Caco-2 (cell line): Measurements from ENCODE around the gene GJA9. TPM values are rescaled to one million over a fixed set of nuclear protein-coding genes. Genes with fewer than 3 reads are reported as not detected.

Experiments used
- BruUV-seq: library from RNA; stranded (reverse); fragments of 400-500 nt; replicated peaks from 2 replicates; lab custom pipeline; 2021; lab: Mats Ljungman, UMichigan
- CTCF ChIA-PET: fragments of 300-600 bp; sonication (Branson Sonifier 250); formaldehyde crosslinking; loops from one replicate; lab custom pipeline; 2022; ENCODE audit warnings: antibody characterized with exemption; lab: Charles Lee
- POLR2A ChIA-PET: fragments of 300-600 bp; sonication (Branson Sonifier 250); formaldehyde crosslinking; loops from one replicate; lab custom pipeline; 2022; ENCODE audit warnings: antibody characterized with exemption; lab: Charles Lee
- DNase-seq, 2 experiments: peaks; one replicate each; pipeline versions ENCODE4 v3.0.0 to v3.0.0-alpha.2; 2020 to 2022
- H3K27me3 ChIP-seq: replicated peaks from 2 replicates; pipeline ENCODE4 v1.6.0; 2011; ENCODE audit warnings: low read length; ENCODE audit not compliant: control insufficient read depth, insufficient read depth
- H3K36me3 ChIP-seq: 2 replicates; pipeline ENCODE4 v1.5.1; 2011; ENCODE audit warnings: low read length; ENCODE audit not compliant: control insufficient read depth, insufficient read depth
- H3K4me1 ChIP-seq: fragments of 250-450 bp; sonication (Bioruptor Pico); 2 replicates; pipeline ENCODE4 v1.5.1; 2020; ENCODE audit warnings: mild to moderate bottlenecking
- H3K4me3 ChIP-seq: 2 replicates; pipeline ENCODE4 v1.5.1; 2011; ENCODE audit warnings: low read depth, mild to moderate bottlenecking, control low read depth, low read length
- H3K9me3 ChIP-seq: fragments of 250-450 bp; sonication (Bioruptor Pico); 2 replicates; pipeline ENCODE4 v1.5.1; 2020; ENCODE audit warnings: mild to moderate bottlenecking, moderate library complexity
- H3K27ac Mint-ChIP-seq: one replicate; pipeline ENCODE4 v1.8.0; 2022; ENCODE audit warnings: mixed read lengths; ENCODE audit not compliant: unreplicated experiment
- H3K27me3 Mint-ChIP-seq: one replicate; pipeline ENCODE4 v1.8.0; 2022; ENCODE audit warnings: mixed read lengths; ENCODE audit not compliant: insufficient read depth, unreplicated experiment
- H3K36me3 Mint-ChIP-seq: one replicate; pipeline ENCODE4 v1.8.0; 2022; ENCODE audit warnings: mild to moderate bottlenecking, mixed read lengths; ENCODE audit not compliant: insufficient read depth, unreplicated experiment
- H3K4me1 Mint-ChIP-seq: one replicate; pipeline ENCODE4 v1.8.0; 2022; ENCODE audit warnings: low read depth, mixed read lengths; ENCODE audit not compliant: unreplicated experiment
- H3K4me3 Mint-ChIP-seq: one replicate; pipeline ENCODE4 v1.8.0; 2022; ENCODE audit warnings: mild to moderate bottlenecking, moderate library complexity, mixed read lengths; ENCODE audit not compliant: unreplicated experiment
- H3K9me3 Mint-ChIP-seq: one replicate; pipeline ENCODE4 v1.8.0; 2022; ENCODE audit warnings: mixed read lengths; ENCODE audit not compliant: unreplicated experiment
- CTCF ChIP-seq, 2 experiments: fragments of 200-600 bp in 1 of 2; IDR thresholded peaks; 1 replicate in 1 of 2; 2 replicates in 1 of 2; pipeline versions ENCODE4 v1.5.1 to v1.8.0; 2011 to 2022; ENCODE audit warnings: antibody characterized with exemption in 1 of 2, control low read depth in 1 of 2, inconsistent platforms in 1 of 2, low read depth in 1 of 2, low read length in 1 of 2, mild to moderate bottlenecking in 1 of 2, moderate library complexity in 1 of 2; ENCODE audit not compliant: insufficient read depth in 1 of 2, severe bottlenecking in 1 of 2, unreplicated experiment in 1 of 2
- intact Hi-C: fragments of 100-400 bp; cut with micrococcal nuclease; formaldehyde crosslinking; loops from one replicate; pipeline ENCODE4 v1.10.0; 2022; ENCODE audit not compliant: unreplicated experiment
- total RNA-seq: library from RNA; stranded (reverse); gene quantifications from 2 replicates; pipeline ENCODE4 v1.2.3, GENCODE V29; 2022

Gene GJA9
- total RNA-seq, 1 experiment from 2014 or later = not detected

DNA sequence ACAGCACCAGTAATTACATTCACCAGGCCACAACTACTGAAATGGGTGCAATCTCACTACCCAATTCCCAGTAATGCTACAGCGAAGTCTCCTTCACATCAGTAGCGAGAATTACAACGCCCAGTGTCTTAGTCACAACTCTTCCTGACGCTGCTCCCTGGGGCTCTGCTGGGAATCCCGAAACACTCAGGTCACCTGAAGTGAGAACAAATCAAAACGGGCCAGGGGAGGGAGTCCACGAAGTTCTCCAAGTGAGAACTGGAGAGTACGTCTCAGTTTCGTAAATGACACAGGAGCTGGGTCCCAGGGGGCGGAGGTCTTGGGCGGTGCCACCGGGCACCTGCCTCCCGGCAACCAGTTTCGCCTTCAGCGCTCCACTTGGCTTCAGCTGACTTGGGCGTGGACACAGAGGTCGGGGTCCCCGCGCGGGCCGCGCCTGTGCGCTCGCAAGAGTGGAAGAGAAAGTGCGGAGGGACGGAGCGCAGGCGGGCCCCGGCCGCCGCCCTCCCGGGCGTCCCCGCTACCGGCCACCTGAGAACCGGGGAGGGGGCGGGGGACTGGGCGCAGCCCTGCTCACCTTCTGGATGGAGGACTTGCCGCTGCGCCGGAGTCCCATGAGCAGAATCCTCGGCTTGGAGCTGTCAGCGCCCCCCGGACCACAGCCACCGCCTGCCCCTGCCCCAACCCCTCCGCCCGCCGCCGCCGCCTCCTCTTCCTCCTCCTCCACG is 22.4 kb downstream of the GJA9 start:
- Histone ChIP-seq H3K4me1 (peaks cover 5% of the 10 kb centered on the region; the same call in 1 of the 2 replicates), H3K36me3 (no peaks in the 10 kb centered on the region; the same call in 1 of the 2 replicates), H3K27me3 (no peaks in the 10 kb centered on the region), H3K4me3 (peak overlapping the region; percentile 62), H3K9me3 (no peaks in the 10 kb centered on the region)
- Mint-ChIP-seq H3K9me3 (no peaks in the 10 kb centered on the region), H3K4me3 (peak overlapping the region; percentile 98), H3K4me1 (no peaks in the 10 kb centered on the region), H3K36me3 (peaks cover 13% of the 10 kb centered on the region), H3K27ac (no peak overlapping the region), H3K27me3 (no peaks in the 10 kb centered on the region)
- intact Hi-C loops = loop anchor here (1.0 kb wide), 1 partner anchor 41 kb away; no protein-coding TSS in a partner anchor
- CTCF ChIA-PET = interaction anchor here (0.6 to 1.3 kb wide), 2 partner anchors 8 to 233 kb away, joined by 3 read pairs; no protein-coding TSS in a partner anchor
- no peak for TF ChIP-seq CTCF (IDR thresholded peaks at IDR 0.05; ENCODE audit: insufficient read depth in 1 of 2, low read depth in 1 of 2, low read length in 1 of 2, severe bottlenecking in 1 of 2, unreplicated experiment in 1 of 2)
- DNase-seq = peak; percentile 38 to 49
- BruUV-seq = TSS peak; percentile 10
- POLR2A ChIA-PET = interaction anchor here (1.3 kb wide), 1 partner anchor 167 kb away, joined by 4 read pairs; the partner anchor contains the start of gene NDUFS5

DNA sequence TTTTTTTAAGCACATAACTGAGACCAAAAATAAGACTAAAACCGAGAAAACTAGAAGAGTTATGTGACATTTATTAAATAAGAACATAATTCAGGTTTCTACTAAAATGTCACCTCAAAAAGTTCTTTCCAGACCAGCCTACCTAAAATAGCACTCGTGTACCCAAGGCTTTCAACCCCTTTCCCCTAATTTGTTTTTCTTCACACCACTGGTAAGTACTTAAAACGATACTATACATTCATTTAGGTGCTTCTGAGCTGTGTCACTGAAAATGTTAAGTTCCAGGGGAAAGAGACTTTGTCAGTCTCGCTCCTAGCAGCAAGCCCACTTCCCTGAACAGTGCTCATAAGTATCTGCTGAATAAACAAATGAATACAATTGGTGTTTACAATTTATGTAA is 28.6 kb downstream of the GJA9 start:
- Mint-ChIP-seq H3K4me1 (no peaks in the 10 kb centered on the region), H3K9me3 (no peaks in the 10 kb centered on the region), H3K36me3 (peaks cover 28% of the 10 kb centered on the region), H3K27me3 (no peaks in the 10 kb centered on the region), H3K4me3 (no peak overlapping the region), H3K27ac (no peak overlapping the region)
- no peaks in the 10 kb centered on the region; the same call in 1 of the 2 replicates for H3K36me3 ChIP-seq
- H3K9me3 ChIP-seq = no peaks in the 10 kb centered on the region
- DNase-seq = no peak
- POLR2A ChIA-PET = no interaction called here
- CTCF ChIA-PET = no interaction called here
- intact Hi-C loops = no loop called here
- no TSS peak for BruUV-seq
- no peak for TF ChIP-seq CTCF (IDR thresholded peaks at IDR 0.05; ENCODE audit: insufficient read depth in 1 of 2, low read depth in 1 of 2, low read length in 1 of 2, severe bottlenecking in 1 of 2, unreplicated experiment in 1 of 2)
- no peaks in the 10 kb centered on the region for H3K4me1 ChIP-seq
- no peak overlapping the region for H3K4me3 ChIP-seq
- H3K27me3 ChIP-seq = no peaks in the 10 kb centered on the region

- no peak for TF ChIP-seq CTCF (IDR thresholded peaks at IDR 0.05; ENCODE audit: insufficient read depth in 1 of 2, low read depth in 1 of 2, low read length in 1 of 2, severe bottlenecking in 1 of 2, unreplicated experiment in 1 of 2)
- ChIA-PET CTCF (no interaction called here), POLR2A (no interaction called here)
- intact Hi-C loops = no loop called here
- Histone ChIP-seq H3K9me3 (no peaks in the 10 kb centered on the region), H3K36me3 (no peaks in the 10 kb centered on the region), H3K27me3 (no peaks in the 10 kb centered on the region), H3K4me3 (no peak overlapping the region), H3K4me1 (no peaks in the 10 kb centered on the region)
- H3K36me3 Mint-ChIP-seq = peaks cover 37% of the 10 kb centered on the region
- H3K4me1 Mint-ChIP-seq = peaks cover 9% of the 10 kb centered on the region
- no peaks in the 10 kb centered on the region for H3K9me3 Mint-ChIP-seq
- no peaks in the 10 kb centered on the region for H3K27me3 Mint-ChIP-seq
- no peak overlapping the region for H3K4me3 Mint-ChIP-seq
- BruUV-seq = no TSS peak
- no peak overlapping the region for H3K27ac Mint-ChIP-seq
- DNase-seq = no peak
Observed at GRCh38 chr1:38848071-38848470, 33.3 kb downstream of the GJA9 start.
